HepG2 (cell line): ENCODE results near the gene ATG13. TPM values are rescaled to one million over a fixed set of nuclear protein-coding genes. Genes with fewer than 3 reads are reported as not detected.

Experiments used
- CEBPB ChIP-seq: IDR thresholded peaks from 2 replicates; pipeline ENCODE4 v1.6.1; 2011; ENCODE audit warnings: low read depth, low read length, improper control_type of control experiment, borderline replicate concordance
- ERF ChIP-seq: IDR thresholded peaks from 2 replicates; pipeline ENCODE4 v1.6.1; 2018; ENCODE audit warnings: missing biosample characterization, missing genetic modification reagents
- FOXP1 ChIP-seq, 2 experiments: fragments of 450-650 bp in 1 of 2; IDR thresholded peaks; 2 replicates each; pipeline ENCODE4 v1.6.1; 2017 to 2018; ENCODE audit warnings: antibody characterized with exemption in 1 of 2
- HMGA1 ChIP-seq: sonication (generic); formaldehyde crosslinking; conservative IDR thresholded peaks from 2 replicates; pipeline ENCODE4 v1.4.0; 2020; ENCODE audit warnings: missing genetic modification reagents
- HNF4G ChIP-seq, 2 experiments: sonication (generic) in 1 of 2; formaldehyde crosslinking in 1 of 2; IDR thresholded peaks; 2 replicates each; pipeline versions ENCODE4 v1.4.0 to v1.6.1; 2011 to 2020; ENCODE audit warnings: borderline replicate concordance in 2 of 2, low read depth in 2 of 2, mild to moderate bottlenecking in 2 of 2, low read length in 1 of 2, missing genetic modification reagents in 1 of 2, moderate library complexity in 1 of 2
- IKZF1 ChIP-seq: fragments of 450-650 bp; IDR thresholded peaks from 2 replicates; pipeline ENCODE4 v1.7.1; 2016
- MTA1 ChIP-seq: sonication (generic); formaldehyde crosslinking; IDR thresholded peaks from 2 replicates; pipeline ENCODE4 v1.4.0; 2020; ENCODE audit warnings: missing genetic modification reagents, mild to moderate bottlenecking, borderline replicate concordance
- NFE2L1 ChIP-seq: sonication (generic); formaldehyde crosslinking; IDR thresholded peaks from 2 replicates; pipeline ENCODE4 v1.4.0; 2020; ENCODE audit warnings: missing genetic modification reagents, mild to moderate bottlenecking, borderline replicate concordance
- NKX3-1 ChIP-seq: sonication (generic); formaldehyde crosslinking; IDR thresholded peaks from 2 replicates; pipeline ENCODE4 v1.5.0; 2020; ENCODE audit warnings: missing genetic modification reagents
- PPARG ChIP-seq: conservative IDR thresholded peaks from 2 replicates; pipeline ENCODE4 v1.6.1; 2016; ENCODE audit warnings: missing biosample characterization, missing genetic modification reagents
- RAD51 ChIP-seq: fragments of 450-650 bp; IDR thresholded peaks from 2 replicates; pipeline ENCODE4 v1.6.1; 2016; ENCODE audit warnings: borderline replicate concordance
- RARA ChIP-seq: IDR thresholded peaks from 2 replicates; pipeline ENCODE4 v1.6.1; 2016; ENCODE audit warnings: missing genetic modification reagents, missing compliant biosample characterization
- SAP130 ChIP-seq: IDR thresholded peaks from 2 replicates; pipeline ENCODE4 v1.6.1; 2016; ENCODE audit warnings: low read depth
- SOX13 ChIP-seq, 3 experiments: fragments of 450-650 bp in 1 of 3; sonication (generic) in 1 of 3; formaldehyde crosslinking in 1 of 3; IDR thresholded peaks in 2 of 3; conservative IDR thresholded peaks in 1 of 3; 2 replicates each; pipeline versions ENCODE4 v1.5.0 to v1.6.1; 2016 to 2020; ENCODE audit warnings: antibody characterized with exemption in 1 of 3, mild to moderate bottlenecking in 1 of 3, missing compliant biosample characterization in 1 of 3, missing genetic modification reagents in 1 of 3, moderate library complexity in 1 of 3
- SOX5 ChIP-seq: IDR thresholded peaks from 2 replicates; pipeline ENCODE4 v1.6.1; 2016; ENCODE audit warnings: borderline replicate concordance
- TCF7 ChIP-seq: sonication (generic); IDR thresholded peaks from 2 replicates; pipeline ENCODE4 v1.6.1; 2016; ENCODE audit warnings: antibody characterized with exemption, low read depth
- ZFP36L1 ChIP-seq: sonication (generic); formaldehyde crosslinking; IDR thresholded peaks from 2 replicates; pipeline ENCODE4 v1.8.0; 2022; ENCODE audit warnings: mild to moderate bottlenecking, missing genetic modification reagents, moderate library complexity
- polyA plus RNA-seq, 8 experiments: library from polyadenylated mRNA; depleted of rRNA in 3 of 8; stranded (reverse) in 7 of 8; unstranded in 1 of 8; fragments of >200 nt; fragmentation: Illumina TruSeq in 4 of 8; extraction: Trizol in 4 of 8; gene quantifications; 2 replicates each; pipeline versions ENCODE4 v1.2.1 to v1.2.3, GENCODE V29; 2011 to 2016; ENCODE audit warnings: low read depth in 4 of 8, missing spikeins in 1 of 8, mixed read lengths in 1 of 8; ENCODE audit not compliant: insufficient read depth in 1 of 8
- total RNA-seq, 5 experiments: library from RNA; depleted of rRNA; stranded (reverse); fragments of >200 nt; fragmentation: Illumina TruSeq; extraction: Trizol; gene quantifications; 2 replicates each; pipeline ENCODE4 v1.2.3, GENCODE V29; 2016; ENCODE audit warnings: low read depth in 1 of 5
- TF ChIP-seq, protein P1 (sequence below): sonication (generic); formaldehyde crosslinking; IDR thresholded peaks from 2 replicates; pipeline ENCODE4 v1.4.0; 2020; ENCODE audit warnings: missing genetic modification reagents, mild to moderate bottlenecking, borderline replicate concordance
- TF ChIP-seq, protein P2 (sequence below): sonication (generic); formaldehyde crosslinking; conservative IDR thresholded peaks from 2 replicates; pipeline ENCODE4 v1.4.0; 2020; ENCODE audit warnings: mild to moderate bottlenecking, missing genetic modification reagents, moderate library complexity
- TF ChIP-seq, protein P3 (sequence below): sonication (generic); formaldehyde crosslinking; IDR thresholded peaks from 2 replicates; pipeline ENCODE4 v1.5.0; 2020; ENCODE audit warnings: mild to moderate bottlenecking, missing genetic modification reagents
- TF ChIP-seq, protein P4 (sequence below): sonication (generic); formaldehyde crosslinking; IDR thresholded peaks from 2 replicates; pipeline ENCODE4 v1.4.0; 2020; ENCODE audit warnings: missing genetic modification reagents

ATG13 gene
- total and polyA plus RNA-seq, 2 of the 13 experiments (the other 11 are each of a cell fraction or from before 2014, with no cell fraction given), result 55.0 to 77.3 TPM

DNA sequence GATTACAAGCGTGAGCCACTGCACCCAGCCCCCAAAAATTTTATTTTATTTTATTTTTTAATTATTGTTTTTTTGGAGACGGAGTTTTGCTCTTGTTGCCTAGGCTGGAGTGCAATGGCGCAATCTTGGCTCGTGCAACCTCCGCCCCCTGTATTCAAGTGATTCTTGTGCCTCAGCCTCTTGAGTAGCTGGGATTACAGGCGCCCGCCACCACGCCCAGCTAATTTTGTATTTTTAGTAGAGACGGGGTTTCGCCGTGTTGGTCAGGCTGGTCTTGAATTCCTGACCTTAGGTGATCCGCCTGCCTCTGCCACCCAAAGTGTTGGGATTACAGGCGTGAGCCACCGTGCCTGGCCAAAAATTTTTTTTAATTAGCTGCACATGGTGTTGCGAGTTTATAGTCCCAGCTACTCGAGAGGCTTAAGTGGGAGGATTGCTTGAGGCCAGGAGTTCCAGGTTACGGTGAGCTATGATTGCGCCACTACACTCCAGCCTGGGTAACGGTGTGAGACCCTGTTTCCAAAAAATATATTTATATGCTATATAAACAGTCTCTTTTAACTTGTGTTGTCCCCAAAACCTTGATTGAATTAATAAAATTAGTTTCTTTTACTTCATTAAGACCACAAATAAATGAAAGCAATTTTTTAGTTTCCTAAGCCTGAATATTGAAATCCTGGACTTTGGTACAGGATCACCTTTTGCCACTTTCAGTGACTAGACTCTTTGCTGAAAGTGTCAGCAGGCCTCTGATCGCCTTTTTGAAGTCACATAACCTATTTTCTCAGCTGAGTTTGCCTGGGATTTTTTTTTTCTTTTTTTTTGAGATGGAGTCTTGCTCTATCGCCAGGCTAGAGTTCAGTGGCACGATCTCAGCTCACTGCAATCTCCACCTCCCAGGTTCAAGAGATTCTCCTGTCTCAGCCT, 16.2 kb downstream of the ATG13 start (continued):
- TF ChIP-seq, protein P1, sequence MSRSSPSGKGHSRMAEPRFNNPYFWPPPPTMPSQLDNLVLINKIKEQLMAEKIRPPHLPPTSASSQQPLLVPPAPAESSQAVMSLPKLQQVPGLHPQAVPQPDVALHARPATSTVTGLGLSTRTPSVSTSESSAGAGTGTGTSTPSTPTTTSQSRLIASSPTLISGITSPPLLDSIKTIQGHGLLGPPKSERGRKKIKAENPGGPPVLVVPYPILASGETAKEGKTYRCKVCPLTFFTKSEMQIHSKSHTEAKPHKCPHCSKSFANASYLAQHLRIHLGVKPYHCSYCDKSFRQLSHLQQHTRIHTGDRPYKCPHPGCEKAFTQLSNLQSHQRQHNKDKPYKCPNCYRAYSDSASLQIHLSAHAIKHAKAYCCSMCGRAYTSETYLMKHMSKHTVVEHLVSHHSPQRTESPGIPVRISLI (CRISPR knock-in tag), result peak; percentile 78; the same call in 1 of the 2 replicates
- TF ChIP-seq, protein P2, sequence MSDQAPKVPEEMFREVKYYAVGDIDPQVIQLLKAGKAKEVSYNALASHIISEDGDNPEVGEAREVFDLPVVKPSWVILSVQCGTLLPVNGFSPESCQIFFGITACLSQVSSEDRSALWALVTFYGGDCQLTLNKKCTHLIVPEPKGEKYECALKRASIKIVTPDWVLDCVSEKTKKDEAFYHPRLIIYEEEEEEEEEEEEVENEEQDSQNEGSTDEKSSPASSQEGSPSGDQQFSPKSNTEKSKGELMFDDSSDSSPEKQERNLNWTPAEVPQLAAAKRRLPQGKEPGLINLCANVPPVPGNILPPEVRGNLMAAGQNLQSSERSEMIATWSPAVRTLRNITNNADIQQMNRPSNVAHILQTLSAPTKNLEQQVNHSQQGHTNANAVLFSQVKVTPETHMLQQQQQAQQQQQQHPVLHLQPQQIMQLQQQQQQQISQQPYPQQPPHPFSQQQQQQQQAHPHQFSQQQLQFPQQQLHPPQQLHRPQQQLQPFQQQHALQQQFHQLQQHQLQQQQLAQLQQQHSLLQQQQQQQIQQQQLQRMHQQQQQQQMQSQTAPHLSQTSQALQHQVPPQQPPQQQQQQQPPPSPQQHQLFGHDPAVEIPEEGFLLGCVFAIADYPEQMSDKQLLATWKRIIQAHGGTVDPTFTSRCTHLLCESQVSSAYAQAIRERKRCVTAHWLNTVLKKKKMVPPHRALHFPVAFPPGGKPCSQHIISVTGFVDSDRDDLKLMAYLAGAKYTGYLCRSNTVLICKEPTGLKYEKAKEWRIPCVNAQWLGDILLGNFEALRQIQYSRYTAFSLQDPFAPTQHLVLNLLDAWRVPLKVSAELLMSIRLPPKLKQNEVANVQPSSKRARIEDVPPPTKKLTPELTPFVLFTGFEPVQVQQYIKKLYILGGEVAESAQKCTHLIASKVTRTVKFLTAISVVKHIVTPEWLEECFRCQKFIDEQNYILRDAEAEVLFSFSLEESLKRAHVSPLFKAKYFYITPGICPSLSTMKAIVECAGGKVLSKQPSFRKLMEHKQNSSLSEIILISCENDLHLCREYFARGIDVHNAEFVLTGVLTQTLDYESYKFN (CRISPR knock-in tag), result peak; percentile 54
- 0 out of 2 replicates have a peak, but pooled peaks have one; percentile 23 for TF ChIP-seq PPARG (CRISPR knock-in tag)
- TF ChIP-seq FOXP1 (IDR thresholded peaks at IDR 0.05), result no peak
- 0 out of 2 replicates have a peak, but pooled peaks have one; percentile 10 for TF ChIP-seq FOXP1 (CRISPR knock-in tag; IDR thresholded peaks at IDR 0.05)
- TF ChIP-seq NKX3-1 (CRISPR knock-in tag), result no peak
- no peak for TF ChIP-seq IKZF1
- TF ChIP-seq CEBPB, result peak; percentile 70; the same call in 1 of the 2 replicates
- TF ChIP-seq RAD51, result no peak
- TF ChIP-seq ERF (CRISPR knock-in tag), result 0 out of 2 replicates have a peak, but pooled peaks have one; percentile 23
- TF ChIP-seq ZFP36L1 (CRISPR knock-in tag), result no peak
- no peak for TF ChIP-seq NFE2L1 (CRISPR knock-in tag)
- TF ChIP-seq, protein P3, sequence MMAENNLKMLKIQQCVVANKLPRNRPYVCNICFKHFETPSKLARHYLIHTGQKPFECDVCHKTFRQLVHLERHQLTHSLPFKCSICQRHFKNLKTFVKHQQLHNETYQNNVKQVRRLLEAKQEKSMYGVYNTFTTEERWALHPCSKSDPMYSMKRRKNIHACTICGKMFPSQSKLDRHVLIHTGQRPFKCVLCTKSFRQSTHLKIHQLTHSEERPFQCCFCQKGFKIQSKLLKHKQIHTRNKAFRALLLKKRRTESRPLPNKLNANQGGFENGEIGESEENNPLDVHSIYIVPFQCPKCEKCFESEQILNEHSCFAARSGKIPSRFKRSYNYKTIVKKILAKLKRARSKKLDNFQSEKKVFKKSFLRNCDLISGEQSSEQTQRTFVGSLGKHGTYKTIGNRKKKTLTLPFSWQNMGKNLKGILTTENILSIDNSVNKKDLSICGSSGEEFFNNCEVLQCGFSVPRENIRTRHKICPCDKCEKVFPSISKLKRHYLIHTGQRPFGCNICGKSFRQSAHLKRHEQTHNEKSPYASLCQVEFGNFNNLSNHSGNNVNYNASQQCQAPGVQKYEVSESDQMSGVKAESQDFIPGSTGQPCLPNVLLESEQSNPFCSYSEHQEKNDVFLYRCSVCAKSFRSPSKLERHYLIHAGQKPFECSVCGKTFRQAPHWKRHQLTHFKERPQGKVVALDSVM (CRISPR knock-in tag), result peak; percentile 51; the same call in 1 of the 2 replicates
- peak; percentile 29; the same call in 1 of the 2 replicates for TF ChIP-seq SAP130 (CRISPR knock-in tag)
- no peak for TF ChIP-seq SOX13 (IDR thresholded peaks at IDR 0.05)
- TF ChIP-seq SOX13 (CRISPR knock-in tag; conservative IDR thresholded peaks at IDR 0.05 in 1 of 2, IDR thresholded peaks at IDR 0.05 in 1 of 2), result 0 out of 4 replicates have a peak, but pooled peaks of 1 of the 2 experiments have one; percentile 10
- TF ChIP-seq, protein P4, sequence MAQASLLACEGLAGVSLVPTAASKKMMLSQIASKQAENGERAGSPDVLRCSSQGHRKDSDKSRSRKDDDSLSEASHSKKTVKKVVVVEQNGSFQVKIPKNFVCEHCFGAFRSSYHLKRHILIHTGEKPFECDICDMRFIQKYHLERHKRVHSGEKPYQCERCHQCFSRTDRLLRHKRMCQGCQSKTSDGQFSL (CRISPR knock-in tag), result no peak
- TF ChIP-seq SOX5, result no peak
- no peak for TF ChIP-seq MTA1
- TF ChIP-seq RARA (CRISPR knock-in tag), result 0 out of 2 replicates have a peak, but pooled peaks have one; percentile 14
- TF ChIP-seq HNF4G (IDR thresholded peaks at IDR 0.05; ENCODE audit: borderline replicate concordance, low read depth, low read length), result peak; percentile 48; the same call in 1 of the 2 replicates
- no peak for TF ChIP-seq HNF4G (CRISPR knock-in tag; IDR thresholded peaks at IDR 0.05; ENCODE audit: borderline replicate concordance, low read depth)
- TF ChIP-seq TCF7, result peak; percentile 66
- TF ChIP-seq HMGA1 (CRISPR knock-in tag), result no peak
- TF ChIP-seq, all 625 proteins: peak for 23
